ENCODE measurements around the gene TNFAIP2. TPM values are rescaled to one million over a fixed set of nuclear protein-coding genes. Genes with fewer than 3 reads are reported as not detected.

Gene TNFAIP2
- total RNA-seq, 3 donors from 2014 or later = 43.6 to 76.5 (median 60.0) TPM

GRCh38 chr14:103101963-103102688 is 21.1 kb upstream of the TNFAIP2 start:
- TF ChIP-seq, protein P1, sequence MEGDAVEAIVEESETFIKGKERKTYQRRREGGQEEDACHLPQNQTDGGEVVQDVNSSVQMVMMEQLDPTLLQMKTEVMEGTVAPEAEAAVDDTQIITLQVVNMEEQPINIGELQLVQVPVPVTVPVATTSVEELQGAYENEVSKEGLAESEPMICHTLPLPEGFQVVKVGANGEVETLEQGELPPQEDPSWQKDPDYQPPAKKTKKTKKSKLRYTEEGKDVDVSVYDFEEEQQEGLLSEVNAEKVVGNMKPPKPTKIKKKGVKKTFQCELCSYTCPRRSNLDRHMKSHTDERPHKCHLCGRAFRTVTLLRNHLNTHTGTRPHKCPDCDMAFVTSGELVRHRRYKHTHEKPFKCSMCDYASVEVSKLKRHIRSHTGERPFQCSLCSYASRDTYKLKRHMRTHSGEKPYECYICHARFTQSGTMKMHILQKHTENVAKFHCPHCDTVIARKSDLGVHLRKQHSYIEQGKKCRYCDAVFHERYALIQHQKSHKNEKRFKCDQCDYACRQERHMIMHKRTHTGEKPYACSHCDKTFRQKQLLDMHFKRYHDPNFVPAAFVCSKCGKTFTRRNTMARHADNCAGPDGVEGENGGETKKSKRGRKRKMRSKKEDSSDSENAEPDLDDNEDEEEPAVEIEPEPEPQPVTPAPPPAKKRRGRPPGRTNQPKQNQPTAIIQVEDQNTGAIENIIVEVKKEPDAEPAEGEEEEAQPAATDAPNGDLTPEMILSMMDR (IDR thresholded peaks at IDR 0.05) = no peak
- TF ChIP-seq POLR2AphosphoS5 (IDR thresholded peaks at IDR 0.05) (no peak), POLR2A (IDR thresholded peaks at IDR 0.05) (no peak)
- H3K4me1 ChIP-seq = peaks cover 4 to 6% of the 10 kb centered on the region in 2 donors
- no peaks in the 10 kb centered on the region for H3K36me3 ChIP-seq
- no peak for DNase-seq (ENCODE audit: low spot score in 2 of 2)
- intact Hi-C loops (cut with DNase I; ENCODE audit: low total_unique reads) = loop anchor here (10.0 kb wide), 1 partner anchor 193 kb away; no protein-coding TSS in a partner anchor
- H3K9me3 ChIP-seq = no peaks in the 10 kb centered on the region
- peak overlapping the region in 1 of 3 donors; percentile 46 for H3K4me3 ChIP-seq
- H3K27ac ChIP-seq = no peak overlapping the region
- H3K27me3 ChIP-seq = peaks cover 15 to 33% of the 10 kb centered on the region in 2 donors

DNA sequence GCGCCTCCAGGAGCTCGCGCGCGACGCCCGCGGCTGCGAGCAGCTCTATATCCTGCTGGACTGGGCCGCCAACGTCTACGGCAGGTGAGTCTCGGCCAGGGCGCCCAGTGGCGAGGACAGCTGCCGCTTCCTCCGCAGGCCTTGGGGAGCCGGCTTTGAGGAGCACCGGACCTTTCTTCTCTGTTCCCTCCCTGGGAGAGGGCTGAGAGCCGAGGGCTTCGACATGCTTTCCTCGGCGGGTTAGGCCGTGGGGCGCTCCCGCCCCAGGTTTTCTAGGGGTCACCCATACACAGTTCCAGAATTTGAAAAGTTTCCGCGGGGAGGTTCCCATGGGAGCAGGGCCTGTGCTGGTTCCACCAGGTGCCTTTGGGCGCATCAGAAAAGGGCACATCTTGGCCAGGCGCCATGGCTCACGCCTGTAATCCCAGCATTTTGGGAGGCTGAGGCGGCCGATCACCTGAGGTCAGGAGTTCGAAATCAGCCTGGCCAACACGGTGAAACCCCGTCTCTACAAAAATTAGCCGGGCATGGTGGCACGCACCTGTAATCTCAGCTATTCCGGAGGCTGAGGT is 20.5 kb upstream of the TNFAIP2 start:
- H3K9me3 ChIP-seq = no peaks in the 10 kb centered on the region
- H3K4me1 ChIP-seq = peaks cover 4 to 6% of the 10 kb centered on the region in 2 donors
- TF ChIP-seq, protein P1 (IDR thresholded peaks at IDR 0.05) = no peak
- TF ChIP-seq POLR2A (IDR thresholded peaks at IDR 0.05) (no peak), POLR2AphosphoS5 (IDR thresholded peaks at IDR 0.05) (no peak)
- DNase-seq (ENCODE audit: low spot score in 2 of 2) = no peak
- H3K36me3 ChIP-seq = no peaks in the 10 kb centered on the region
- peak overlapping the region in 1 of 3 donors; percentile 46 for H3K4me3 ChIP-seq
- peaks cover 15 to 33% of the 10 kb centered on the region in 2 donors for H3K27me3 ChIP-seq
- intact Hi-C loops (cut with DNase I; ENCODE audit: low total_unique reads) = loop anchor here (10.0 kb wide), 1 partner anchor 192 kb away; no protein-coding TSS in a partner anchor
- no peak overlapping the region for H3K27ac ChIP-seq

- H3K27ac ChIP-seq = no peak overlapping the region
- no peaks in the 10 kb centered on the region for H3K36me3 ChIP-seq
- DNase-seq (ENCODE audit: low spot score in 2 of 2) = no peak
- H3K4me3 ChIP-seq = peak overlapping the region; percentile 18 to 55 (median 26)
- peaks cover 15 to 33% of the 10 kb centered on the region in 2 donors for H3K27me3 ChIP-seq
- intact Hi-C loops (cut with DNase I; ENCODE audit: low total_unique reads) = loop anchor here (10.0 kb wide), 1 partner anchor 191 kb away; no protein-coding TSS in a partner anchor
- H3K9me3 ChIP-seq = no peaks in the 10 kb centered on the region
- TF ChIP-seq, protein P1 (IDR thresholded peaks at IDR 0.05) = peak in 2 of 3 donors; percentile 16 to 24
- TF ChIP-seq POLR2A (IDR thresholded peaks at IDR 0.05) (no peak), POLR2AphosphoS5 (IDR thresholded peaks at IDR 0.05) (no peak)
- peaks cover 4 to 6% of the 10 kb centered on the region in 2 donors for H3K4me1 ChIP-seq
Measured at GRCh38 chr14:103103461-103104388, 19.5 kb upstream of the TNFAIP2 start.

- Histone ChIP-seq H3K4me1 (peaks cover 4 to 6% of the 10 kb centered on the region in 2 donors), H3K27me3 (peaks cover 15 to 33% of the 10 kb centered on the region in 2 donors), H3K4me3 (peak overlapping the region in 2 of 3 donors; percentile 19 to 55), H3K36me3 (no peaks in the 10 kb centered on the region), H3K9me3 (no peaks in the 10 kb centered on the region), H3K27ac (no peak overlapping the region)
- TF ChIP-seq POLR2A (IDR thresholded peaks at IDR 0.05) (no peak), POLR2AphosphoS5 (IDR thresholded peaks at IDR 0.05) (no peak)
- TF ChIP-seq, protein P1 (IDR thresholded peaks at IDR 0.05) = no peak
- DNase-seq (ENCODE audit: low spot score in 2 of 2) = no peak
- intact Hi-C loops (cut with DNase I; ENCODE audit: low total_unique reads) = loop anchor here (10.0 kb wide), 1 partner anchor 190 kb away; no protein-coding TSS in a partner anchor
Measured at GRCh38 chr14:103104389-103104653, 18.9 kb upstream of the TNFAIP2 start.

Data from breast epithelium (tissue), 4 donors.